ENCODE measurements around the gene ADAM33.

ADAM33 gene

GRCh38 chr20:3721912-3722311 is 40.1 kb upstream of the ADAM33 start:
- no peak overlapping the region for H3K9ac ChIP-seq
- no peak overlapping the region for H3K4me3 ChIP-seq
- H4K20me1 ChIP-seq, result no peaks in the 10 kb centered on the region

DNA sequence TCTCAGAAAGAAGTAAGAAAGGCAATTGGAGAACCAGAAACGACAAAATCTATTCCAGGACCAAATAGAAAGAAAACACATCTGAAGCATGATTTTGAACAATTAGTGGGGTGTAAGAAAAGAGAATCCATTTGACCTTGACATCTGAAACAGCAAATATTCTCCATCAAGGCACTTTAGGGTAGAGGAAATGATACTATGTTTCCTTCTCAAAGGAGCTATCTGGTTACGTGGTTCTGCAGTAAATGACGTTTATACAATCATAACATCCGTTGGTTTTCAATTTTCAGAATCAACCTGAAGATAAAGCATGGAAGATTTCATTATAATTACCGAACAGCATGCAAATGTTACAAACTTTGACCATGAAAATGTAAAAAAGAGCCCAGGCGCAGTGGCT is 38.8 kb upstream of the ADAM33 start:
- H3K9ac ChIP-seq, result no peak overlapping the region

More at GRCh38 chr20:3721912-3722311, 40.1 kb upstream of the ADAM33 start:
- Histone ChIP-seq H3K4me1 (peaks cover 23% of the 10 kb centered on the region), H3K27ac (no peak overlapping the region), H3K36me3 (no peaks in the 10 kb centered on the region), H3K4me2 (no peak overlapping the region), H3K9me3 (no peaks in the 10 kb centered on the region), H3K27me3 (no peaks in the 10 kb centered on the region)
- no peak for TF ChIP-seq Cebpa-rat (IDR thresholded peaks at IDR 0.05)

GRCh38 chr20:3720068-3720467 is 38.3 kb upstream of the ADAM33 start:
- TF ChIP-seq Cebpa-rat (IDR thresholded peaks at IDR 0.05), result no peak
- Histone ChIP-seq H3K27ac (no peak overlapping the region), H3K4me2 (peak overlapping the region; percentile 49), H3K36me3 (no peaks in the 10 kb centered on the region), H3K4me3 (no peak overlapping the region), H3K4me1 (peaks cover 23% of the 10 kb centered on the region), H3K9me3 (no peaks in the 10 kb centered on the region), H3K27me3 (no peaks in the 10 kb centered on the region), H4K20me1 (no peaks in the 10 kb centered on the region), H3K9ac (no peak overlapping the region)

More for the DNA sequence above, 38.8 kb upstream of the ADAM33 start:
- H3K27me3 ChIP-seq, result no peaks in the 10 kb centered on the region
- no peak overlapping the region for H3K4me3 ChIP-seq
- peaks cover 23% of the 10 kb centered on the region for H3K4me1 ChIP-seq
- H3K27ac ChIP-seq, result no peak overlapping the region
- H4K20me1 ChIP-seq, result no peaks in the 10 kb centered on the region
- TF ChIP-seq Cebpa-rat (IDR thresholded peaks at IDR 0.05), result no peak
- no peaks in the 10 kb centered on the region for H3K9me3 ChIP-seq
- H3K36me3 ChIP-seq, result no peaks in the 10 kb centered on the region
- peak overlapping the region; percentile 49 for H3K4me2 ChIP-seq

DNA sequence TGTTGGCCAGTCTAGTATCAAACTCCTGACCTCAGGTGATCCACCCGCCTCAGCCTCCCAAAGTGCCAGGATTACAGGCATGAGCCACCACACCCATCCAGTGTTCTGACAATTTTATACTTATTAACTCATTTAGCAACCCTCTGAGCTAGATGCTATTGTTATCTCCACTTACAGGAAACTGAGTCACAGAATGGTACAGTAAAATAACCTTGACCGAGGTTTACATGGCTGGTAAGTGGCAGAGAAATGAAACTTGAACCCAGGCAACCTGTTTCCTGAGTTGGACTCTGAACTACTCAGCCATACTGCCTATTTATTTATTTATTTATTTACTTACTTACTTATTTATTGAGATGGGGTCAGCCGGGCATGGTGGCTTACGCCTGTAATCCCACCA is 37.2 kb upstream of the ADAM33 start:
- Histone ChIP-seq H3K4me1 (peaks cover 23% of the 10 kb centered on the region), H3K9me3 (no peaks in the 10 kb centered on the region), H4K20me1 (no peaks in the 10 kb centered on the region), H3K36me3 (no peaks in the 10 kb centered on the region), H3K27me3 (no peaks in the 10 kb centered on the region), H3K4me3 (no peak overlapping the region), H3K4me2 (no peak overlapping the region), H3K27ac (no peak overlapping the region), H3K9ac (no peak overlapping the region)
- no peak for TF ChIP-seq Cebpa-rat (IDR thresholded peaks at IDR 0.05)

DNA sequence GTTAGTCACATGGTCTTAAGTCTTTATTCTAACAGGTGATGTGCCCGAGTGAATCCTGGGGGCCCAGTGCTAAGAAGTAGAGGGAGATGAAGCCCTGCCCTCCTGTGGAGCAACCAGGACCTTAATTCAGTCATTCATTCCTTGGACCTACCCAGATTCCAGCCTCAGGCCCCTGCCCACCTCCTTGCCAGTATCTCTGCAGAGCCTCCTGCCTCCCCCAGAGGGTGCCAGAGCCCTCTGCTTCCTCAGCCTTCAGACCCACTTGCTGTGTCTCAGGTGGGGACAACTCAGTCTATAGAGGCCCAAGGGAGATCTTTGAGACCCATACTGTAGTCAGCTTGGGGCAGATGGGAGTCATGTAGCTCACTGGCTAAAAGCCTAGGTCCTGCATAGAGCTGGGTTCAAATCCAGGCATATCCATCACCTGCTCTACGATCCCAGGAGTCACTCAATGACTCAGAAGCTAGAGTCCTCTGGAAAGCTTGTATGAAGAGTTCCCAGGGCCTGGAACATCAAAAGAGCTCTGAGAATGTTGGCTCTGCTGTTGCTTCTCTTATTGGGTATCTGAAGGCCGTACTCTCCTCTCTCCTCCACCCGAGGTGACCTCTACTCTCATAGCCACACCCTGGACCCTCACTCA is 34.5 kb upstream of the ADAM33 start:
- H3K9ac ChIP-seq, result no peak overlapping the region
- no peaks in the 10 kb centered on the region for H3K27me3 ChIP-seq
- H3K36me3 ChIP-seq, result no peaks in the 10 kb centered on the region
- TF ChIP-seq Cebpa-rat (IDR thresholded peaks at IDR 0.05), result no peak
- no peaks in the 10 kb centered on the region for H4K20me1 ChIP-seq
- H3K4me1 ChIP-seq, result peaks cover 30% of the 10 kb centered on the region
- H3K9me3 ChIP-seq, result no peaks in the 10 kb centered on the region
- H3K4me2 ChIP-seq, result no peak overlapping the region
- no peak overlapping the region for H3K4me3 ChIP-seq
- no peak overlapping the region for H3K27ac ChIP-seq

DNA sequence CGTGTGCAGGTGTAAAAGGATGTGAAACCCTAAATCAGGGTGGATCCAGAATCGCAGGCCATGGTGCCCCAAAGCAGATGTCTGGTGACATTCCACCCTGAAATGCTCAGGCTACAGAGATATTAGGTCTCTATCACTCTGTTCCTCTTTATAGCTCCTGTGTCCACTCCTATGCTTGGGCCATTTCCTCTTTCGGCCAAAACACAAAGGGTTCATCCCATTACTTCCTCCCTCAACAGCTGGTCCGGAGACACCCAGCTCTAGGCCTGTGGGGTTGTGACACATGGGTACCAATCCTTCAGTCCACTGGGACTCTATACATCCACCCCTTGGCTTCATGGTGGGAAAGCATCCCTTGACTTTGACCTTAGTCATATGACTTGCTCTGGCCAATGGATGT is 32.3 kb upstream of the ADAM33 start:
- H3K27me3 ChIP-seq, result no peaks in the 10 kb centered on the region
- TF ChIP-seq Cebpa-rat (IDR thresholded peaks at IDR 0.05), result no peak
- H3K9ac ChIP-seq, result no peak overlapping the region

DNA sequence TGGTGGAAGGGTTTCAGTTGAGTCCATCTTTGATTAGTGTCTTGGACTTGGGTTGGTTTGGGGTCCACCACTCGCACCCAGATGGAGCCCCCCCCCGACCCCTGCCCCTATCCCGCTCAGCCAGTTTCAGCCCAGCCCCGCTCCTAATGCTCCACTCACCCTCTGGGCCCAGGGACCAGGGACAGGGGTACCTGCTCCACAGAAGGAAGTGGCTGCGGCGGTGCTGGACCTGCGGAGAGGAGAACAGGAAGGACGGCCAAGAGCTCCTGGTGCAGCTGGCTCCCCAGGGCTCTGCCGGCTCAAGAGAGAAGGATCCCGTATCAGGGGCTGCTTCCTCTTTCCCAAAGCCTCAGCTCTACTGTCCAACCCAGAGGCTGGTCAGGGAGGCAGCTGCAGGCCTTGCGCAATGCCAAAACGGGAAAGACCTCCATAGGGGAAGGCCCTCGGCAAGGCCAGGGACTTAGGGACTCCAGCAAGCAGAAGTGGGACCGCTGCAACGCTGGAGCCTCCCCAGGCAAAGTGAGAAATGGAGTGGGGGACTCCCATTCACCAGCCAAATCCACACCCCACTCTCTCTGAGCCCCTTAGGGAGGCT is 30.6 kb upstream of the ADAM33 start, which contains the start of gene SIGLEC1:
Gene SIGLEC1, minus strand, starts transcription at position 322 of the 595 bp plus-strand sequence. CDS start 5,472 bp downstream, outside the sequence.
- peaks cover 17% of the 10 kb centered on the region for H3K4me1 ChIP-seq
- H3K9me3 ChIP-seq, result no peaks in the 10 kb centered on the region
- H3K36me3 ChIP-seq, result no peaks in the 10 kb centered on the region
- no peak within 1 kb of the TSS for H3K9ac ChIP-seq
- TF ChIP-seq Cebpa-rat (IDR thresholded peaks at IDR 0.05), result no peak; the same call in 1 of the 2 replicates
- H3K4me2 ChIP-seq, result peak within 1 kb of the TSS; percentile 35
- H3K27ac ChIP-seq, result no peak within 1 kb of the TSS
- H3K4me3 ChIP-seq, result no peak within 1 kb of the TSS
- H3K27me3 ChIP-seq, result no peaks in the 10 kb centered on the region
- no peaks in the 10 kb centered on the region for H4K20me1 ChIP-seq

More for the DNA sequence above, 32.3 kb upstream of the ADAM33 start:
- Histone ChIP-seq H4K20me1 (no peaks in the 10 kb centered on the region), H3K4me2 (no peak overlapping the region), H3K27ac (no peak overlapping the region), H3K4me1 (peaks cover 20% of the 10 kb centered on the region), H3K9me3 (no peaks in the 10 kb centered on the region), H3K4me3 (no peak overlapping the region), H3K36me3 (no peaks in the 10 kb centered on the region)

GRCh38 chr20:3711484-3711941 is 29.7 kb upstream of the ADAM33 start:
- Histone ChIP-seq H4K20me1 (no peaks in the 10 kb centered on the region), H3K9me3 (no peaks in the 10 kb centered on the region), H3K36me3 (no peaks in the 10 kb centered on the region), H3K27ac (no peak overlapping the region), H3K4me1 (peaks cover 17% of the 10 kb centered on the region), H3K27me3 (no peaks in the 10 kb centered on the region), H3K4me3 (no peak overlapping the region), H3K9ac (no peak overlapping the region), H3K4me2 (no peak overlapping the region)
- TF ChIP-seq Cebpa-rat (IDR thresholded peaks at IDR 0.05), result no peak

- Histone ChIP-seq H3K27me3 (no peaks in the 10 kb centered on the region), H3K9ac (no peak overlapping the region), H3K36me3 (no peaks in the 10 kb centered on the region), H3K9me3 (no peaks in the 10 kb centered on the region), H3K4me1 (peaks cover 17% of the 10 kb centered on the region), H3K4me2 (peak overlapping the region; percentile 35; the same call in 1 of the 2 replicates), H3K27ac (no peak overlapping the region), H3K4me3 (no peak overlapping the region), H4K20me1 (no peaks in the 10 kb centered on the region)
- no peak for TF ChIP-seq Cebpa-rat (IDR thresholded peaks at IDR 0.05)
These were observed 29.1 kb upstream of the ADAM33 start for GRCh38 chr20:3710703-3711483.

Measured in BLaER1 (cell line).